Fibroblast of skin of right quadriceps (primary cell): ENCODE measurements around the gene TXNRD1.
"Not testable (repeated sequence)": the region's sequence is repeated elsewhere in the genome, so short reads cannot be mapped to it uniquely, and the experiment has no call there.

Experiments used
- DNase-seq: peaks from one replicate; pipeline ENCODE4 v3.0.0-alpha.2; 2013

TXNRD1 gene

GRCh38 chr12:104376650-104377513 is 161.3 kb downstream of the TXNRD1 start:
- DNase-seq = peak; percentile 51

GRCh38 chr12:104377514-104377812 is 161.9 kb downstream of the TXNRD1 start:
- DNase-seq = no peak

- no peak for DNase-seq
These were observed 162.8 kb downstream of the TXNRD1 start for GRCh38 chr12:104378427-104378826.

GRCh38 chr12:104381341-104381730 is 165.8 kb downstream of the TXNRD1 start:
- no peak for DNase-seq

- peak; percentile 73 for DNase-seq
These were observed 166.3 kb downstream of the TXNRD1 start for GRCh38 chr12:104381731-104382480.

- no peak for DNase-seq
These were observed 168.7 kb downstream of the TXNRD1 start for GRCh38 chr12:104384141-104384880.

GRCh38 chr12:104385510-104385909 is 169.9 kb downstream of the TXNRD1 start:
- DNase-seq = no peak

- DNase-seq = no peak
These were observed 170.9 kb downstream of the TXNRD1 start for GRCh38 chr12:104386461-104386860.

- DNase-seq = no peak
These were observed 171.6 kb downstream of the TXNRD1 start for GRCh38 chr12:104387190-104387589.

GRCh38 chr12:104394086-104394485 is 178.5 kb downstream of the TXNRD1 start:
- DNase-seq = not testable (repeated sequence)
